Kidney (tissue), 14 donors: ENCODE measurements around the gene EDC3. TPM values are rescaled to one million over a fixed set of nuclear protein-coding genes. Genes with fewer than 3 reads are reported as not detected.

Experiments
- DNase-seq, 5 donors: peaks; one replicate each; pipeline ENCODE4 v3.0.0-alpha.2; 2013 to 2020
- FAIRE-seq: peaks from 2 replicates; lab custom pipeline; 2012; peaks lifted over from hg19 to GRCh38; lab: Jason Lieb, UNC
- H3K27ac ChIP-seq, 2 donors: one replicate each; pipeline ENCODE4 v1.7.0; 2013; ENCODE audit warnings: low read depth in 2 of 2, low read length in 2 of 2, inconsistent platforms in 1 of 2
- H3K27me3 ChIP-seq: one replicate; pipeline ENCODE4 v1.7.1; 2013; ENCODE audit warnings: low read length, inconsistent platforms; ENCODE audit not compliant: control insufficient read depth, insufficient read depth
- H3K36me3 ChIP-seq, 3 donors: one replicate each; pipeline versions ENCODE4 v1.7.0 to v1.7.1; 2013; ENCODE audit warnings: low read length in 3 of 3, control low read depth in 1 of 3, inconsistent platforms in 1 of 3; ENCODE audit not compliant: insufficient read depth in 3 of 3, control insufficient read depth in 2 of 3
- H3K4me1 ChIP-seq, 3 donors: one replicate each; pipeline versions ENCODE4 v1.7.0 to v1.7.1; 2013; ENCODE audit warnings: low read length in 3 of 3, inconsistent platforms in 1 of 3, low read depth in 1 of 3; ENCODE audit not compliant: control insufficient read depth in 2 of 3, insufficient read depth in 2 of 3
- H3K4me3 ChIP-seq, 3 donors: one replicate each; pipeline versions ENCODE4 v1.7.0 to v1.8.1; 2013; ENCODE audit warnings: low read length in 3 of 3, control low read depth in 1 of 3, inconsistent platforms in 1 of 3
- H3K9ac ChIP-seq, 3 donors: one replicate each; pipeline versions ENCODE4 v1.7.0 to v1.7.1; 2013; ENCODE audit warnings: low read length in 3 of 3, control low read depth in 1 of 3, inconsistent platforms in 1 of 3
- H3K9me3 ChIP-seq, 3 donors: one replicate each; pipeline versions ENCODE4 v1.7.0 to v1.7.1; 2013; ENCODE audit warnings: low read length in 3 of 3, control low read depth in 1 of 3, inconsistent platforms in 1 of 3; ENCODE audit not compliant: control insufficient read depth in 2 of 3, insufficient read depth in 1 of 3
- intact Hi-C: fragments of 100-400 bp; cut with DNase I; formaldehyde crosslinking; loops from one replicate; pipeline ENCODE4 v1.11.1; 2022
- polyA plus RNA-seq: library from polyadenylated mRNA; stranded (reverse); fragments of 350-450 nt; fragmentation: Illumina TruSeq; extraction: RNeasy Lipid Tissue Mini Kit (QIAGEN cat#74804); gene quantifications from one replicate; pipeline ENCODE4 v1.2.3, GENCODE V29; 2014; ENCODE audit warnings: low read depth, low replicate concordance; ENCODE audit not compliant: insufficient read depth
- total RNA-seq: library from RNA; stranded (reverse); fragmentation: NEBNext Ultra II Directional; extraction: Animal tissue kit (Norgen Biotek cat#: 25700); gene quantifications from one replicate; pipeline ENCODE4 v1.2.1, GENCODE V29; 2021
- TF ChIP-seq, protein P1 (sequence below): IDR thresholded peaks from 3 replicates; pipeline ENCODE4 v1.5.1; 2012; ENCODE audit warnings: mild to moderate bottlenecking, moderate library complexity, borderline replicate concordance; ENCODE audit not compliant: insufficient read depth; ENCODE audit errors: extremely low read depth
- donor health status: control.
- donor health status: control.
- donor health status: control.
- donor health status: control.
- donor health status: control.
- donor health status: DM: yes; HTN: yes; CAD: no.
- donor health status: Normal renal cell carcinoma (clear cell type).

The EDC3 gene
- total and polyA plus RNA-seq, 2 donors from 2014 or later: 11.5 to 27.7 TPM

DNA sequence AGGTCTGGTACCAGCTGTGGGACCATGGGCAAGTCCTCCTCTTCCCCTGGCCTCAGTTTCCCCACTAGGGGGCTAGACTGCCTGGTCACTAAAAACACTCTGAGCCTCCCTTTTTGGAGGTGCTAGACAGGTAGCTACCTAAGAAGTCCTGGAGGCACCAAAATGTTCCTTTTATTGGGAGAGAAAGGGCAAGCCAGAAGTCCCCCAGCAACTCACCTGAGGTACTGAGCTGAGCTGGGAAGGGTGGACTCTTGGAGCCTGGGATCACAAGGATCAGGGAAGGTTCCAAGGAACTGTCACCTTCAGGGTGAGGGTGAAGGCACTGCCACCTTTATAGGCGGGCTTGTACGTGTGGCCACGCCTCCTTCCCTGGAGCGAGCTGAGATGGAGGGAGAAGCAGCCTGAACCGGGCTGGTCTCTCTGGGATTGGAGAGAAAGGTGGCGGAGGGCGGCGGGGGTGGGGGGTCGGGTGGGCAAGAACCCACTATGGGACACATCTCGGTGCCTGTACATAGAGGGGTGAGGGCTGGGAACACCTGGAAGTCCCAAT lies 29.5 kb upstream of the EDC3 start, which contains the start of gene CYP1A1:
Gene CYP1A1 (minus strand): TSS at position 304 of the 550 bp plus-strand sequence. CDS start 2,431 bp downstream, outside the sequence.
- no peak for FAIRE-seq
- H3K4me1 ChIP-seq: peaks cover 0 to 4% (median 0%) of the 10 kb centered on the region in 3 donors
- H3K27ac ChIP-seq: no peak within 1 kb of the TSS
- intact Hi-C loops: no loop called here
- H3K4me3 ChIP-seq: peak within 1 kb of the TSS in 2 of 3 donors; percentile 32 to 53
- DNase-seq: peak in 4 of 5 donors; percentile 14 to 35 (median 22)
- H3K9ac ChIP-seq: no peak within 1 kb of the TSS
- peaks cover 9% of the 10 kb centered on the region for H3K27me3 ChIP-seq
- H3K36me3 ChIP-seq: no peaks in the 10 kb centered on the region
- TF ChIP-seq, protein P1, sequence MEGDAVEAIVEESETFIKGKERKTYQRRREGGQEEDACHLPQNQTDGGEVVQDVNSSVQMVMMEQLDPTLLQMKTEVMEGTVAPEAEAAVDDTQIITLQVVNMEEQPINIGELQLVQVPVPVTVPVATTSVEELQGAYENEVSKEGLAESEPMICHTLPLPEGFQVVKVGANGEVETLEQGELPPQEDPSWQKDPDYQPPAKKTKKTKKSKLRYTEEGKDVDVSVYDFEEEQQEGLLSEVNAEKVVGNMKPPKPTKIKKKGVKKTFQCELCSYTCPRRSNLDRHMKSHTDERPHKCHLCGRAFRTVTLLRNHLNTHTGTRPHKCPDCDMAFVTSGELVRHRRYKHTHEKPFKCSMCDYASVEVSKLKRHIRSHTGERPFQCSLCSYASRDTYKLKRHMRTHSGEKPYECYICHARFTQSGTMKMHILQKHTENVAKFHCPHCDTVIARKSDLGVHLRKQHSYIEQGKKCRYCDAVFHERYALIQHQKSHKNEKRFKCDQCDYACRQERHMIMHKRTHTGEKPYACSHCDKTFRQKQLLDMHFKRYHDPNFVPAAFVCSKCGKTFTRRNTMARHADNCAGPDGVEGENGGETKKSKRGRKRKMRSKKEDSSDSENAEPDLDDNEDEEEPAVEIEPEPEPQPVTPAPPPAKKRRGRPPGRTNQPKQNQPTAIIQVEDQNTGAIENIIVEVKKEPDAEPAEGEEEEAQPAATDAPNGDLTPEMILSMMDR: no peak
- H3K9me3 ChIP-seq: no peaks in the 10 kb centered on the region

- Histone ChIP-seq H3K36me3 (no peaks in the 10 kb centered on the region), H3K4me3 (no peak overlapping the region), H3K27me3 (peaks cover 9% of the 10 kb centered on the region), H3K27ac (no peak overlapping the region), H3K9me3 (no peaks in the 10 kb centered on the region), H3K9ac (no peak overlapping the region), H3K4me1 (peaks cover 0 to 4% (median 0%) of the 10 kb centered on the region in 3 donors)
- intact Hi-C loops: no loop called here
- TF ChIP-seq, protein P1: no peak
- FAIRE-seq (no peak), DNase-seq (no peak)
These were observed 28.9 kb upstream of the EDC3 start for GRCh38 chr15:74724570-74725224.

DNA sequence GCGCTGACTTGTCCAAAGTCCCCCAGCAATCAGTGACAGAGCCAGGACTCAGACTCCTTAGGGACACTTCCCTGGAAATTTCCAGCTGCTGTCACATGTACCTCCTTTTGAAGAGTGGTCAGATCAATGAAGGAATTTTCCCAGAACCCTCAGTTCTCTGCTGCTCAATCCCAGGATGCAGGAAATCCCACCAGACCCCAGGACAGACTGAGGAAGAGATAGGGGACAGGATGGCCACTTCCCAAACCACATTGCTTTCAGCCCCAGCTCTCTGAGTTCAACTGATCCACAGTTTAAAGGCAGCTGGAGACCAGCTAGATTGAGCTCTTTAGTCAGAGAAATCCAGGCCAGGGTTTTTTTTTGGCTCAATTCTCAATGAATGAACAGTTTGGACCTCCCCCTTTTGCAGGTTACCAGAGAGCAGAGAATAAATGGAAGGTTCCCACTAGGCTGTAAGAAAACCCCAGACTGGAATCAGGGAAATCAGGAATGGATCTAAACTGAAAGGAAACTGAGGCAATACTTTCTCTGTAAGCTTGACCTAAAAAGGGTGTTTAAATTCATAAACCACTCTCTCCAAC lies 28.0 kb upstream of the EDC3 start:
- H3K9me3 ChIP-seq: no peaks in the 10 kb centered on the region
- no peaks in the 10 kb centered on the region for H3K36me3 ChIP-seq
- DNase-seq (peak in 3 of 5 donors; percentile 23 to 88 (median 82)), FAIRE-seq (peak; percentile 33)
- H3K9ac ChIP-seq: no peak overlapping the region
- no peak overlapping the region for H3K4me3 ChIP-seq
- TF ChIP-seq, protein P1: no peak
- peaks cover 9% of the 10 kb centered on the region for H3K27me3 ChIP-seq
- no peak overlapping the region for H3K27ac ChIP-seq
- intact Hi-C loops: no loop called here
- peaks cover 0 to 4% (median 0%) of the 10 kb centered on the region in 3 donors for H3K4me1 ChIP-seq
